SW480 (cell line): ENCODE measurements around the gene VAPB.

ENCODE experiments used
- DNase-seq: peaks from one replicate; pipeline ENCODE4 v3.0.0-alpha.2; 2016; ENCODE audit warnings: low spot score

The VAPB gene

DNA sequence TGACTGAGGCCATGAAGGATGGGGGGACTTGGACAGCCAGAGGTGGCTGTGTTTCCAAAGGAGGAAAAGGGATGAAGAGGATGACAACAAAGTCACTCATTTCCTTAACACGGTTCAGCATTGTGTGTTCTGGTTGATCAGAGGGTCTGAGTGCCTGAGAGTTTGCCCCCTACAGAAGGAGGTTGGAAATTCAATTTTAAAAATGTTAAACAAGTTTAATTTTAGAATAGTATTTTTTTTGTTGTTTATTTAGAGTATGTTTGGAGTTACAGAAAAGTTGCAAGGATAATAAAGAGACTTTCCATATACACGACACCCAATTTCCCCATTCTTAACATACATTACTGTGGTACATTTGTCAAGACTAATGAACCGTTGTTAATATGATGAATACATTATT lies 10.3 kb upstream of the VAPB start:
- DNase-seq, result no peak

DNA sequence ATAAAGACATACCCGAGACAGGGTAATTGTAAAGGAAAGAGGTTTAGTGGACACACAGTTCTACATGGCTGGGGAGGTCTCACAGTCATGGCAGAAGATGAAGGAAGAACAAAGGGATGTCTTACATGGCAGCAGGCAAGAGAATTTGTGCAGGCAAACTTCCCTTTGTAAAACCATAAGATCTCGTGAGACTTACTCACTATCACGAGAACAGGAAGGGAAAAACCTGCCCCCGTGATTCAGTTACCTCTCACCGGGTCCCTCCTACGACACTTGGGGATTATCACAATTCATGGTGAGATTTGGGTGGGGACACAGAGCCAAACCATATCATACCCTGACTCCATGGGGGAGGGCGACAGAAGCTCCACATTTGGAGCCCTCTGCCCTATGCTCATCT lies 7.4 kb upstream of the VAPB start:
- no peak for DNase-seq

GRCh38 chr20:58382096-58382495 lies 6.9 kb upstream of the VAPB start:
- peak; percentile 24 for DNase-seq

DNA sequence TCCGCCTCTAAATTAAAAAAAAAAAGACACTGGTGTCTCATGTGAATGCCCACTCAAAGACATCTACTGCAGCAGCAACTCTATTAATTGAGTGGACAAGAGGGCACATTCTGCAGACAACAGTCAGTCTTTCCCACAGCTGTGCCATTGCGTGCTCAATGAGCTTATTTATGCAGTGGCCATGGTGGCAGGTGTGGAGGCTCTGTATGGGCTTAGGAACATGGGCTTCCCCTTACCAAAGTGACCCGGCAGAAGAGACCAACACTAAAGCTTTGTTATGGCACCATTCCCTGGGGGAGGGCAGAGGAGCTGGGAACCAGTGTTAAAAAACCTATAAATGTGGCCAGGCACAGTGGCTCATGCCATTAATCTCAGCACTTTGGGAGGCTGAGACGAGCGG lies 4.2 kb upstream of the VAPB start:
- DNase-seq, result no peak

DNA sequence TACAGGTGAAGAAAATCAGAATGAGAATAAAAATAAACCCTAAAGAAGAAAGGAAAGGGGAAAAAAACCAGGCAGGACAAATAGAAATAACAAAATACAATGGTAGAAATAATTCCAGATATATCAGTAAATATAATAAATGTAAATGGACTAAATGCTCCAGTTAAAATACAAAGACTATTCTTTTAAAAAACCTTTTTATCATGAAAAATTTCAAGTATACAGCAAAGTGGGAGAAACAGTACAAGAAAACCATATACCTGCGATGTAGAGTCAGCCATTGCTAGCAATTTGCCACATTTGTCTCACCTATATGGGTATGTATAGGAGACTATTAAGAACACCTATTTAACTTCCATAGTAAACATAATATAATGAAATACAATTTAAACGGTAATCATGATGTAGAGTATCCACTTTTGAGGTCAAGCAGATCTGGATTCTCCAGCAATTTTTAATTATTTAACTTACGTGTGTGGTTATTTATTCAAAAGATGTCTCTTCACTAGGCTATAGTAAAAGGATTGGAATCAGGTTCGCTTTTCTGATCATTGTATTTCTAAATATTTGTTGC lies 914 bp upstream of the VAPB start:
- DNase-seq, result no peak

DNA sequence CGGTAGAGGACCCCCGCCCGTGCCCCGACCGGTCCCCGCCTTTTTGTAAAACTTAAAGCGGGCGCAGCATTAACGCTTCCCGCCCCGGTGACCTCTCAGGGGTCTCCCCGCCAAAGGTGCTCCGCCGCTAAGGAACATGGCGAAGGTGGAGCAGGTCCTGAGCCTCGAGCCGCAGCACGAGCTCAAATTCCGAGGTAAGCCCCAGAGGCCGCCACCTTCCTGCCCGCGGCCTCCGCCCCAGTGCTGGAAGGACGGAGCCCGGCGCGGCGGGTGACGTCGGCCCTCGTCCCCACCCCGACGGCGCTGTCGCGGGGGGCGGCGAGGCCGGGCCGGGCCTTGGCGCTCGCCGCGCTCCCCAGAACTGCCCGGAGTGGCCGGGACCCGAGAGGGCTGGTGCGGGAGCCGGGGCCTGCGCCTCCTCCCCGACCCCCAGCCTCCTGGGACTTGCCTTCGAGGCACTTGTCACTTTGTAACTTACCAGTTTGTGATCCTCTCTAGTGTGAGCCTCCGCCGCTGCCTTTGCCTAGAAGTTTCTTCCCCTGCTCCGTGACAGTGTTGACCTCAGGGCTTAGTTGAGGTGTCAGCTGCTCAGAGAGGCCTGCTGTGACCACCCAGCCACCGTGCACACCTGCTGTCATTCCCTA lies 417 bp downstream of the VAPB start:
- DNase-seq, result peak; percentile 47

DNA sequence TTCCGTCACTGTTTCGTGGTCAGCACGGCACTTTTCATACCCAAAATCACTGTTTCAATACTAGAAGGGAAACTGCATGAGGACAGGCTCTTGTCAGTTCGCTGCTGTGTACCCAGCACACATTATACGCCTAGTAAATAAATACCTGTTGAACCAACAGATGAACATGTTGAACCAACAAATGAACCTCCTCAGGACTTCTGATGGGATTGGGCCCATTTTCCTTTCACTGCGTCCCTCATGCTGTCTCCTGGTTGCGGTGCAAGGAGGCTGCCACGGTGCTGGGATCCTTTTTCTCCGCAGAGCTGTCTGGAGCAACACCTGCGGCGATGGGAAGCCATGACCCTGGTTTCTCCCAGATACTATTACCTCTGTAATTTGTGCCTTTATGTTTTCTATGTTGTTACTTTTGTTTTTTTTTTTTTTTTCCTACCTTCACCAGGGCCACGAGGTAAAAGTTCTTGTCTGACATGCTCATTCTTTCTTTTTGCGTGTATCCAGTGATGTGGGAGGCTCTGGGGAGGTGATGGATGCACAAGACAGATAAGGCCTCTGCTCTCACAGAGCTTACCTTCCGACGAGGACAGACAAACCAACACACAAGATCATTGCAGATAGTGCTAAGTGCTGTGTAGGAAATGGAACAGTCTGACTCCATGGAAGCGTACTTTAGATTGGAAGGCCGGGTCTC lies 1.1 kb downstream of the VAPB start:
- no peak for DNase-seq

GRCh38 chr20:58390659-58391035 lies 1.6 kb downstream of the VAPB start:
- DNase-seq, result no peak

DNA sequence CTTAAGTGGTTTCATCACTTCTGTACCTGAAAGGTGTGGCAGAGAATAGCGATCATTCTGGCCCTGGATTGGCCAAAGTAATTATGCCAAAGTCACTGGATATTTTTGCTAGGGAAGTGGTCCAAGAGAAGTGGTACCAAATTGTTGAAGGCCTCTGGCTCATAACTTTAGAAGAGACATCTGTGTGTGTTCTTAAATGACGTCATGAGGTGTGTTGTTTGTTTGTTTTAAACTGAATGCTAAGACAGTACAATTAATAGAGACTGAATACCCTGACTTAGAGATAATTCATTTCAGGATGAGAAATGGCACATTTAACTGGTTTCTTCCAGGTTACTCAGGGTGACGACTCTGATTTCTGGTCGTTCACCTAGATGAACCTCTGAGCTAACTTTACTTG lies 3.3 kb downstream of the VAPB start:
- DNase-seq, result no peak

- DNase-seq, result no peak
These were observed 4.3 kb downstream of the VAPB start for GRCh38 chr20:58393299-58393698.

DNA sequence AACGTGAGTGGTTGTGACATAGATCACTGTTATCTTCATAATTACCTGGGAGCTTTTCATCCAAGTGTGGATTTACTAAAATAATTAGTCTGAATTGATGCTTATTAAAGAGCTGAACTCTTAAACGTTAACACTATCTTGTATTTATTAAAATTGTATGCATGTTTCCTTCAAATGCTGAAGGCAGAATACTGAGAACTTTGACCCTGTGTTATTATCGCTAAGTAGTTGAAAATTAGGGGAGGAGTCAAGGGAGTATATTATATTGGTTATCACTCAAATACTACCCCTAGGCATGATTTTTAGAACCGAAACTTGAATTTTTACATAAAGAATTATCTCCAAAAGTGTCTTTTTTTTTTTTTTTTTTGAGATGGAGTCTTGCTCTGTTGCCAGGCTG lies 5.8 kb downstream of the VAPB start:
- DNase-seq, result no peak

GRCh38 chr20:58395604-58396003 lies 6.6 kb downstream of the VAPB start:
- no peak for DNase-seq

DNA sequence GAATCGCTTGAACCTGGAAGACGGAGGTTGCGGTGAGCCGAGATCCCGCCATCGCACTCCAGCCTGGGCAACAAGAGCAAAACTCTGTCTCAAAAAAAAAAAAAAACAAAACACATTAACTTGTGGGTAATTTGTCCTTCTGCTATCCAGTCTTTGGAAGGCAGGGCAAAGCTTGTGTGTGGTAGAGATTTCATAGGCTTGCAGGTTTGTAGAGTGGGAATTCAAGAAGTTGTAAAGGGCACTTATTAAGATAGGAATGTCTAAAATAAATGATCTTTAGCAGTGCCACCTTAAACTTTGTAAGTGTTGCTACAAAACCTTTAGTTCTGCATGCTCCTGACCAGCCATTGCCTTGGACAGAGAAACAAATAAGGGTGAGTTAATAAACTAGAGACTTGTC lies 8.4 kb downstream of the VAPB start:
- DNase-seq, result no peak

GRCh38 chr20:58398254-58398653 lies 9.2 kb downstream of the VAPB start:
- DNase-seq, result no peak

- no peak for DNase-seq
These were observed 10.9 kb downstream of the VAPB start for GRCh38 chr20:58399926-58400325.

- DNase-seq, result no peak
These were observed 12.1 kb downstream of the VAPB start for GRCh38 chr20:58401162-58401561.

DNA sequence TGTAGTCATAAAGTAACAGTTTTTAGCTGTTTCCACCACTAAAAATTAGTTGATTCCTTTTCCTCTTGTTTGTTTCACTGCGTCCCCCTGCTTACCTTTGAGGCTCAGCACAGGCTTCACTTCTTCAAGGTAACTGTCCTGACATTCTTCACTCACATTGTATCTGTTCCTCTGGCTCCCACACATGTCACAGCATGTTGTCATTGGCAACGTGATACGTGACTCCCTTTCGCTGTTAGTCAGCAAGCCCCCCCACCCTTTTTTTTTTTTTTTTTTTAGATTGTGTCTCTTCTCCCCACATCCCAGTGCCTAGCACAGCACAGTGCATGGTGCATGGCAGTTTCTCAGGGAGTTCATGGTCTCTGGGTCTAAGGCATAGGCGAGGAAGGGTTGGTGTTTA lies 13.3 kb downstream of the VAPB start:
- DNase-seq, result no peak

DNA sequence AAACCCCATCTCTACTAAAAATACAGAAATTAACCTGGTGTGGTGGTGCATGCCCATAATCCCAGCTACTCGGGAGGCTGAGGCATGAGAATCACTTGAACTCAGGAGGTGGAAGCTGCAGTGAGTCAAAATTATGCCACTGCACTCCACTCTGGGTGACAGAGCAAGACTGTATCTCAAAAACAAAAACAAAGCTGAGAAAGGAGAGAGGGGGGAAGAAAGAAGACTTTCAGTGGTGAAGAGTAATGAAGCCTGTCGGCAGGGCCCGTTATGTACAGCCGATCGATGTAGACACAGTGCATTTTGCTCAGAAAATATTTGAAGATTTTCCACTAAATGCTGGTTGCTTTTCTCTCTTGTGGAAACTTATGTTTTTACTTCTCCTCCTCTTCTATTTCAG lies 13.8 kb downstream of the VAPB start:
- DNase-seq, result no peak

DNA sequence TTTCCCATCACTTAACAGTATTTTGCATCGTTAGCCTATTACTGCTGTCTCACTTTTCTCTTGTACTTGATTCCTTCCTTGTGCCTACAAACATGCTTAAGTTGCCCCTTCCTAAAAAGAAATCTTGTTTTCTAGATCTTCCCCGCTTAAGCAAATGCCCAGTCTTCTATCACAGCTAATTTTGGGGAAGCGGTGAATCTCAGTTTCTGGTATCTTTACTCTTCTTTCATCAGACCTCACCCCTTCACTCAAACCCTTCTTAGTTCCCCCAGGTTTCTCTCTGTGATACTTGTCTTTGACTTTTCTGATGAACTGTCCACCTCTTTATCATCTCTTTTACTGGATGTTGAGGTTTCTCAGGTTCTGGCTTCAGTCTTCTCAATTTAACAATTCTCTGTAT lies 14.2 kb downstream of the VAPB start:
- DNase-seq, result no peak

- no peak for DNase-seq
These were observed 16.7 kb downstream of the VAPB start for GRCh38 chr20:58405504-58406291.

GRCh38 chr20:58406422-58407001 lies 17.5 kb downstream of the VAPB start:
- no peak for DNase-seq

DNA sequence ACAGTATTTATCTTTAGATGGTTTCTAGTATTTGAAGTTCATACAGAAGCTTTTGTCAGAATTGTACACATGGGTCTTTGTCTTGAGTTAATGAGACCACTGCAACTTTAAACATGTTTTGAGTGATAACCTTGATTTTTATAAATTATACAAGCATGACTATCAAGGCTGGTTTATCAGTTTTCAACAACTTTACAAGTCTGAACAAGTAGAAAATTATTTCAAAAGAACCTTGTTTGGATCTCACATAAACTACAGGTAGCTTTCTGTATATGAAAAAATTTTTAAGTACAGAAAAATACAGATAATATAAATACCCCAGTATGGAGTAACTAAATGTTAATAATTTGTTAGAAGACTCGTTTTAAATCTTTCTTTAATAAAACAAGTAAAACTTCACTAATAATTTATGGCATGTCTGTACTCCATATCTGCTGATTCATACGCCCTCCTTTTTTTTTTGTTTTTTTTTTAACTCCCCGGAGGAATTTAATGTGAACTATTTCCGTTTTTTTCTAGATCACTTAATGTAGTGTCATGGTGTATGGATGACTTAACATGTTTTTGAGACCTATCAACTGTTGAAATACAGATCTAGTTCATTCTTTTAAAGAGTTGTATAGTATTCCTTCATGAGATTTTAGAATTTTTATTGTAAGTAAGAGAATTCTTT lies 18.3 kb downstream of the VAPB start:
- no peak for DNase-seq
